GM19043 (cell line): ENCODE measurements around the gene DCAF4L1.

ENCODE experiments used
- ATAC-seq: cut with Tn5 transposase; IDR thresholded peaks from one replicate; pipeline ENCODE4 v1.9.1; 2021; ENCODE audit warnings: low read depth; ENCODE audit not compliant: unreplicated experiment

Gene DCAF4L1

DNA sequence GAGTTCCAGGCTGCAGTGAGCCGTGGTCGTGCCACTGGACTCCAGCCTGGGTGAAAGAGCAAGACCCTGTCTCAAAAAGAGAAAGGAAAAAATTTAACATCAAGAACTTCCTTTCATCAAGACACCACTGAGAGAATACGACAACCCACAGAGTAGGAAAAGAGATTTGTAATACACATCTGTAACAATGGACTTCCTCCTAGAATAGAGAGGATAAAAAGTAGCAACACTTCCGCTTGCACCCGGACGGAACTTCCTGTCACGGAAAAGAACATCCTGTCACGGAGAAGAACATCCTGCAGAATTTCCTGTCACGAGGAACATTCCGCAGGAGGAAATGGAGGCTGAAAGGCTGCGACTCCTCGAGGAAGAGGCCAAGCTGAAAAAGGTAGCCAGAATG, at the start of gene DCAF4L1:
Gene DCAF4L1 (plus strand): TSS at position 301 of the 400 bp plus-strand sequence. CDS start 37 bp downstream, at position 338.
- no peak for ATAC-seq

GRCh38 chr4:41932988-41933387, 48.6 kb upstream of the DCAF4L1 start:
- ATAC-seq = no peak

- no peak for ATAC-seq
These were observed 47.5 kb upstream of the DCAF4L1 start for GRCh38 chr4:41933997-41934503.

- ATAC-seq = no peak
These were observed 47.0 kb upstream of the DCAF4L1 start for GRCh38 chr4:41934514-41934900.

- peak; percentile 89 for ATAC-seq
These were observed 46.5 kb upstream of the DCAF4L1 start, which contains the start of gene TMEM33 for GRCh38 chr4:41934901-41935651. TMEM33 (plus strand) TSS chr4:41935429; CDS start chr4:41935485, 56 bp downstream.

DNA sequence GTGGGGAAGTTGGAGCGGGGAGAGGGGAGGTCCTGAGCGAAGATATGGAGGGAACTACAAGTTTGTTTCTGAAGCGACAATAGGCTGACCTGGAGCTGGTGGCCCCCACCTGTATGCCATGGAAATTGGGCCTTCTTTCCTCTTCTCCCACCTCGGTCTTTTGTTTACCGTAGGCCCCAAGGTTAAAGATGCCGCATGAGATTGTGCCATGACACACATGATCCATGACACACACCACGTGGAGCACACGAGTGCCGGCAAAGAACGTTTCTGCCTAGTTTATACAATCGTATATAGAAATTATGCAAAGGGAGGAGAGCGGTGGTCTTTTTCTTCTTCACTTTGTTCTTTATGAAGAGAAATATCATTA, 45.9 kb upstream of the DCAF4L1 start:
- no peak for ATAC-seq

GRCh38 chr4:41939016-41939626, 42.4 kb upstream of the DCAF4L1 start:
- no peak for ATAC-seq

DNA sequence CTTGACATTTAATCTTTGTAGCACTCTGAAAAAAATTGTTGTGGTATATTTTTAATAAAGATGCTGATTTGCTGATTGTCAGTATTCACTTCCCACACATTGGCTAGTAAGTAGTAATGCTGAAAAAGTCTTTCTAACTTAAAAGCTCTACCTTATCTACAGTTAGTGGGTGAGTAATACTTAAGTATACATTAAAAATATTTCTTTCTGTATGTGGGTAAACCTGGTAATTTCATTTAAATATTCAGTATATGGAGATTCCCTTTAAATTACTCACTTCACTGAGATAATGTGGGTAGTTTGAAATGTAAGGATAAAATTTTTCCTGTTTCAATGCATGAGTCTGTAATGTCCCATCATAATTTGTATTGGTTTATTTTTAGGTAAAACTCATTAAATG, 40.7 kb upstream of the DCAF4L1 start:
- no peak for ATAC-seq

- no peak for ATAC-seq
These were observed 38.0 kb upstream of the DCAF4L1 start for GRCh38 chr4:41943506-41943905.

DNA sequence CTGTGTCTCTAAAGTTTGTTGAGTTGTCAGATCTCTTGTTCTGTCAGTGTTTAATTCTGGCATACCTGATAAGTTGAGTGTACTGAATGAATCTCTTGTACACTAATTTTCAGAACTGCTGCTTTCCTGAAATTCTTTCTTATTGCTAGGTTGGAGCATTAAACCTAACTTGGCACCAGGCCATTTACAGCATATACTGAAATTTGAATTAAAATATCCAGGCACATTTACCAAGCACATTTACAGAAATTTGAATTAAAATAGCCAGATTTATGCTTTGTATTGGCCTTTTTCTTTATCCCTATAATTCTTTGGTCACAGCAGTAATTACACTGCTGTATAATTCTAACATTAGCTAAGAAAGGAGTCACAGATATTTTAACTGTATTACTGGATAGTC, 37.5 kb upstream of the DCAF4L1 start:
- ATAC-seq = no peak

DNA sequence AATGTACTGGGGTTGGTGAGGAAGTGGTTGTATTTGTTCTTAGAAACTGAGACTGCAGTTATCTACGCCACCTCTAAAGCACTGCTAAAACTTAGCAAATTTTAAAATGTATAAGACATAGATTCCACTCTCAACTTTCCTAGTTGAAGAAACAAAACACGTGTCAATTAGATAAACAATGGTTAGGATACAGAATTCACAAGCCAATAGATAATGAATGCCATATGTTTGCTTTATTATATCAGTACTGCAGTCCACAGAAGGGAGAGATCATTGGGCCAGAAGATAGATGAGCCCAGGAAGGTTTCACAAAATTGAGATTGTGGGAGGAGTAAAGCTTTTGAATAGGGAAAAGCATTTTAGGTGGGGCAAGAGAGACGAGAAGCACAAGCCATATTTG, 32.0 kb upstream of the DCAF4L1 start:
- no peak for ATAC-seq

DNA sequence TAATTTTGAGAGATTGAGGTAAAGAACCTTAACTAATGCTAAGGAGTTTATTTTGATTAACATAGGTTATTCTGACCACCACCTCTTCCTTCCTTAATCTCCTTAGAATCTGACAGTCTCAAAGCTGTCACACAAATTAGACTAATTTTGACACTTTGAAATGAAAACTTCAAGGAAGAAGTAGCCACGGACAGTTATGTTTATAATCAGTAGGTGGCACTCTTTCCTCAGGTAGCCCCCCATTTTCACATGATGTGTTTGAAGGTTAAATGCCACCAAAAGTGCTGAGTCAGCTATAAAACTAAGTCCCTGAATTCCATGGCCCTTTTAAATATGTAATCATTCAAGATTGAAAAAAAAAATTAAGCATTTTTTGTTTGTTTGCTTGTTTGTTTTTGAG, 23.9 kb upstream of the DCAF4L1 start:
- ATAC-seq = peak; percentile 68

GRCh38 chr4:41963105-41963504, 18.5 kb upstream of the DCAF4L1 start:
- no peak for ATAC-seq

GRCh38 chr4:41964401-41964800, 17.2 kb upstream of the DCAF4L1 start:
- no peak for ATAC-seq

GRCh38 chr4:41967392-41967791, 14.2 kb upstream of the DCAF4L1 start:
- no peak for ATAC-seq

- ATAC-seq = no peak
These were observed 11.9 kb upstream of the DCAF4L1 start for GRCh38 chr4:41969671-41970070.

DNA sequence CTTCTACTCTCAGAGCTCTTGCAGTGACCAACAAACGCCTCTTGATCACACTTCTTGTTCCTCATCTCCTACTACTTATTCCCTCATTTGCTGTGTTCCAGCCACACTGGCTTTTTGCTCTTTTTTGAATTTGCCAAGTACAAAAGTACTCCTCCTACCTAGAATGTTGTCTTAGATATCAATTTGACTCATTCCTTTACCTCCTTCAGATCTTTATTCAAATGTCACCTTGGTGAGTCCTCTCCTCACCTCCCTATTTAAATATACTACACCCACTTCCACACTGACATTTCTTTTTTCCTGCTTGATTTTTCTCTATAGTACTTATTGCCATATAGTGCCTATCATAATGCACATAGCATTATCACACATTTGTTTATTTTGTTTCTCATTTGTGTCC, 6.2 kb upstream of the DCAF4L1 start:
- ATAC-seq = no peak

DNA sequence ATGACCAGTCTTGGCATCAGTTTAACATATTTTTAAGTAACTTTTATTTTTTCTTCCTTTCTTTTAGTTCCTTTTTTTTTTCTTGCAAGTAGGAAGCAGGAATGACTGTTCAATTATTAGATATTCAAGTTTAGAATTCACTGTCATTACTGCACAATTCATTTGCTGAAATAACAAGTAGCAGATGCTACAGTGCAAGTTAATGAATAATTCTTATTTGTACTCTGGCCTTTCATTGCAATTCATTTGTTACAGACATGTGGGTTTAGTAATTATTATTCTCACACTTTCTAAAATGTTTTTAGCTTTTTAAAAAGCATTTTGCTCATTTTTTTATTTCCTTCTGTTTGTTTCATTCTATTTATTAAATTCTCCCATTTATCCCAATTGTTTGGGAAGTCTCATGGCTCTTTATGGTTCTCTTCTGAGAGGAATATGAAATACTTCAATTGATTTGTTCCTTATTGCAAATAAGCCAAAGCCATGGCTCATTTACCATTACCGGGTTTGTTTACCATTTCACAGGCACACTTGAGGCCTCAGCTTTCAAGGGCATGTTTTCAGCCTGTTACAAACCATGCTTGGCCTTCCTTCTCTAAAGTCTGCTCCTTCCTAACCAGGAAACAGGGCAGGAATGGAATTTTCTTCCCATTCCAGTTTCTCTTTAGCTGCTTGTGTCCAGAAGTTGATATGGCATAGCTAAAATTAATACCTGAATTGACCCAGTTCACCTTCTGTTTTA, 4.6 kb upstream of the DCAF4L1 start:
- no peak for ATAC-seq

GRCh38 chr4:41977709-41978108, 3.8 kb upstream of the DCAF4L1 start:
- no peak for ATAC-seq

DNA sequence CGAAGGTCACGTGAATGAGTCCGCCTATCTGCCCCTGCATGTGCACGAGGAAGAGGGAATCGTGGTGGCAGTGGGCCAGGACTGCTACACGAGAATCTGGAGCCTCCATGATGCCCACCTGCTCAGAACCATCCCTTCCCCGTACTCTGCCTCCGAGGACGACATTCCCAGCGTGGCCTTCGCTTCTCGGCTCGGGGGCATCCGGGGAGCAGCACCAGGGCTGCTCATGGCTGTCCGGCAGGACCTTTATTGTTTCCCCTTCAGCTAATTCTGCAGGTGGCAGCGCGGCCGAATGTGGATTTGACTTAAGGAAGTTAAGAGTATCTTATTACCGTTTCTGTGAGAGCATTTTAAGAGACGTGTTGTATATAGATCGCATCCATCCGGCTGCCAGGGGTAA, 1.2 kb downstream of the DCAF4L1 start:
- ATAC-seq = no peak

- ATAC-seq = no peak
These were observed 3.6 kb downstream of the DCAF4L1 start for GRCh38 chr4:41985151-41985550.
